Measurements from ENCODE around the gene CDH8.

DNA sequence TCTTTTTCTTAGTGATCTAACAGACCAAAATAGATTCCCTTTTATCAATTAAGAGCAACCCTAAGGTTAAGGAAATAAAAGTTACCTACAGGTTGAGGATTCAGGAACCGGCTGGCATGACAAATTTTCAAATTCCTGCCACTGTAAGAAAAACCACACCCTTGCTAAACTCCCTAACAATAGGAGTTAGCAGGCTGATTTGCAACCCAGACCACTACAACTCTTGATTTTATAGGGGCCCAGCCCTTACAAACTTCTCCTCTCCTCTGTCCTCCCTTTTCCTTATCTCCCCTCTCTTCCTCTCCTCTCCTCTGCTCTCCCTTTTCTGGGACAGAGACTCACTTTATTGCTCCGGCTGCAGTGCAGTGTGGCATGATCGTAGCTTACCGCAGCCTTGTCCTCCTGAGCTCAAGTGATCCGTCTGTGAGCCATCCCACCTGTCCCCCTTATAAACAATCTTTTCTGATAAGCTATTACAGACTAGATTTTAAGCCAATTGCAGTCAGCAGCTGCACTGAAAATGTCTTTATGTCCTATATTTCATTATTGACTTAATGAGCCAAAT is 418.9 kb downstream of the CDH8 start:
- TF ChIP-seq EZH2 (IDR thresholded peaks at IDR 0.05) (no peak), CTCF (IDR thresholded peaks at IDR 0.05) (no peak), EZH2phosphoT487 (IDR thresholded peaks at IDR 0.05) (no peak)

All from neural progenitor cell (in vitro differentiated cells).